HG02870 (cell line): ENCODE measurements around the gene LPCAT1.
"Not testable (repeated sequence)": the region's sequence is repeated elsewhere in the genome, so short reads cannot be mapped to it uniquely, and the experiment has no call there.

Source experiments
- ATAC-seq: cut with Tn5 transposase; IDR thresholded peaks from one replicate; pipeline ENCODE4 v1.9.1; 2021; ENCODE audit warnings: mild to moderate bottlenecking, moderate library complexity; ENCODE audit not compliant: unreplicated experiment

Gene LPCAT1

DNA sequence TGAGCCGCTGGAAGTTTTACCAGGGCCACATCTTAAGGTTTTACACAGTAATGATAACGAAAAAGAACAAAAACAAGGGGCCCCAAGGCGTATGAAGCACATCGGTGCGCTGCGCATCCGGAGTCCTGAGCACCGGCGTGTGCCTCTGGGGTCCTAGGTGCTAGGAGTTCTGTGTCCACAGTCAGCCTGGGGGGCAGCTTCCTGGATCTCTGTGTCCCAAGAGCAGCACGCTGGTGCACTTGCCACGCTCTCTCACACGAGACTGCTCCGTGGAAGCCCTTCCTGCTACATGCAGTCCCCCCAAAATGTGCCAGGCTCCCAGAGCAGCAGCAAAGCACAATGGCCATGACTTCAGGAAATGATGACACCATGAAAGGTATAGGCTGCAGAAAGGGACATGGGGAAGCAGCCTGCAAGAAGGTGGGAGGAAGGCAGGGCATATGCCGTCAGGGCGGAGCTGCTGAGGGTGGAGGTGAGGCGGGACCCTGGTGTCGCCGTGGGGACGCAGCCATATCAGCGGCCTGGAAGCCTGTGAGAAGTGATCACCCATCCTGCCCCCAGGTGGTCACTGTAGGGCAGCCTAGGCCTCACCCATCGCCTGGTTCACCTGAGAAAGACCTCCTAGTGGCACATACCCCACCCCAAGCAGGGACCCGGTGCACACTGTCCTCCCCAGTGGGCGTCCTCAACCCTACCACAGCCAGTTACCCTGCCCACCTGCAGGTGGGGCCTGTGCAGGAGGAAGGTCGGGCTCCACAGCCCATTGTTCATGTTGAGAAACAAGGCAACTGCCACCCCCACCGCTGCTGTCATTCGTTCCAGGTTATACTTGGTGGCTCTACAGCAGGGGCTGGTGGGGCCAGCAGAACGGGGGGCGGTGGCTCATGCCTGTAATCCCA lies 54.9 kb downstream of the LPCAT1 start:
- no peak for ATAC-seq

DNA sequence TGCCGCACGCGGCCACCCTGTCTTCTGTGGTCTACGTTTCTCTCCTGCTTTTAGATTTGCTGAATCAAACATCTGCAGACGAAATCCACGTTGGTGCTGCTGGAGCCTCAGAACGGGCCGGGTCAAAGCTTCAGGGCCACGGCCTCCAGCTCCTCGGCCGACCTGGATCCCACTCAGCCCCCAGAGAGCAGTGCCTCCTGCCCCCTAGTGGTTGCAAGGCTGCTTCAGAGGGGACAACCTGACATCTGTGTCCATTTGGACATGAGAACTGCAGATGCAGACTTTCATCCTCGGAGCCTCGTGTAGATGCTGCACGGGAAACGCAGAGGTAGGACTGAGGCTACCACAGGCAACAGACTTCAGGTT lies 55.5 kb downstream of the LPCAT1 start:
- ATAC-seq: no peak

DNA sequence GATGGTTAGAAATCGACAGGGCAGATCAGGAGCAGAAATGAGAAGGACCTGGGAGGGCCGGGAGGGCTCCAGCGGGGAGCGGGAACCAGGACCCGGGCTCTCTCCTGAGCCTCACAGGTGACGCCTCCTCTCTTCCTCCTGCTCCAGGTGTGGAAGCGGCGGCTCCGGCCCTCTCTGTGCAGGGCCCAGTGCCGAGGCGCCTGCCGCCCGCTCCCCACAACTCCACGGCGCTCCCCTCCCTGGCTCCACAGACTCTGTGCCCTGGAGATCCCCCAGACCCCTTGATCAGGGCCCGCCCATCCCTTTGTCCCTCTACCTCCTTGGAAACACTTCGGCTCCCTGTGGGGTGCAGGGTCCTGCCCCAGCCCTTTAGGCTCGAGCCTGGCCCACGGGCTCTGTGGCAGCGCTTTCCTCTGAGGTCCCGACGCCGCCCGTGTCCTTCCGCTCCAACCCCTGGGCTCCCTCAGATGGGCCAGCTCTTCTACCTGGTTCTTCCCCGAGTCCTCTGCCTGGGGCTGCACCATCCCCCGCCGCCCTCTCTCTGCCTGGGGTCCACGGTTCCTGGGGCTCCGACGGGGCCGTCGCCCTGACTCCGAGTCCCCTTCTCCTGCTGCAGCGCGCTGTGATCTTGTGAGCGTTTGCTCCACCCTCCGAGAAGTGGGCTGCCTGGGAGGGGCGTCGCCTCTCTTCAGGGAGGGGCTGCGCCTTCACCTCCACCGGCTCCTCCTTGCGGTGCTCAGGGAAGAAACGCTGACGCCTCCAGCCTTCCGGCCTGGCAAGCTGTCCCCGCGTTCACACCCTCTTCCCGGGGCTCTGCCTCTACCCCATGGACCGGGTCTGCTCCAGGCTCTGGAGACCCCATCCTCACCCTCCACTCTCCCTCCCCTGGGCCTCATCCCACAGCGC lies 56.2 kb downstream of the LPCAT1 start:
- ATAC-seq: no peak

DNA sequence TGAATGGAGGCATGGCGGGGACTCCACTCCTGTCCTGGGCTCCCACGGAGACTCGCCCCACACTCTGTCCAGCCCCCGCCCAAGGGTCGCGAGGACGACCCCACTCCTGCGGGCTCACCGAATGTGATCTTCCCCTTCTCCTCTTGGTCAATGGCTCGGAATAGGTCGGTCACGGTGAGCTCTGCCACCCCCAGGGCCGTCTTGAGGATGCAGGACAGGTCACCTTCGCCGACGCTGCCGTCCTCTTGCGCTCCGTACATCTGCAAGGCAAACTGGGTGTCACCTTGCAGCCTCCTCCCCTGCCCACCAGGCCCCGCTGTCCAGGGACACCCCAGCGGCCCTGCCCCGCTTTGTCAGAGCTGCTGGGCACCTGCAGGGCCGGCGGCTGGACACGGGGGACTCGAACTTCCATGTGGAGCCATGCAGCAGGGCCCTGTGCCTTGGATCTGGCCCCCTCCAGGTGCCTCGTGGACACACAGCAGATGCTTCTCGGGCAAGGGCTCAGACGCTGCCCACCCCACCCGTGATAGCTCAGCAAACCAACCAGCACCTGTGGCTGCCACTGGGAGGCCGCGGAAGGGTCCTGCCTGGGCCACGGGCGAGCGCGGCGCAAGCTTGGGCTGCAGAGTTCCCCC lies 57.0 kb downstream of the LPCAT1 start:
- no peak for ATAC-seq

DNA sequence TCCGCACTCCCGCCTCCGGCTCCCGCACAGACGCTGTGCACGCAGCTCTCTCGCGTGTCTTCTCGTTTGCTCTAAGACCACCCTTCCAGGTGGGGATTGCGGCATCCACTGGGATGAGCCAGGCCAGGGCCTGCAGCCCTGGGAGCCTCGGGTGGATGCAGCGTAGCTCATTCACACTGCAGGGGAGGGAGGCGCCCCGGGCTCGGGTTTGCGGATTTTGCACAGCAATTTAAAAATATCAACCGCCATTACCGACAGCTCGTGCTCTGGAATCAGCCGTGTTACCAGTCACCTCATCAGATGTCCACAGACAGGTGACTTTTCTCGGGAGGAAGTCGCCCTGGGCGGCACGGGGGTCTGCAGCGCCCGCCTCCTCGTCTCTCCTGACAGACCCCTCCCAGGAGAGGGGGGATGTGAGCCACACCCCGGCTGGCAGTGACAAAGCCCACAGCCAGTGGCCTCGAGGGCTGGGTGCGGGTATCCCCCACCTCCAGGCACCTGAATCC lies 57.7 kb downstream of the LPCAT1 start:
- no peak for ATAC-seq

DNA sequence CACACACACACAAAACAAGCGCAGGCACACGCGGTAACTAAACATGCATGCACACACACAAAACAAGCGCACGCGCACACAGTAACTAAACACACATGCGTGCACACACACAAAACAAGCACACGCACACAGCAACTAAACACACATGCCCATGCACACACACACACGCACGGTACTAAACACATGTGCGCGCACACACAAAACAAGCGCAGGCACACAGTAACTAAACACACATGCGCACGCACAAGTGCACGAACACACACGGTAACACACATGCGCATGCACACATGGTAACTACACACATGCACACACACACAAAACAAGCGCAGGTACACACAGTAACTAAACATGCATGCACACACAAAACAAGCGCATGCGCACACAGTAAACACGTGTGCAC lies 58.6 kb downstream of the LPCAT1 start:
- no peak for ATAC-seq

DNA sequence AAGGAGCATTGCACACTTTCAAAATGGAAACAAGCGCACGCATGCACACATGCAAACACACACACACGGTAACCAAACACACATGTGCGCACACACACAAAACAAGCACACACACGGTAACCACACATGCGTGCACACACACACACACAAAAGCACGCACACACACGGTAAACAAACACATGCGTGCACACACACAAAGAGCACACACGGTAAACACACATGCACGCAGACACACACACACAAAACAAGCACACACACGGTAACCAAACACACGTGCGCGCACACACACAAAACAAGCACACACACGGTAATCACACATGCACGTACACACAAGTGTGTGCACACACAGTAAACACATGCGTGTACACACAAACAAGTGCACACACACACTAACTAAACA lies 59.2 kb downstream of the LPCAT1 start:
- ATAC-seq: no peak

DNA sequence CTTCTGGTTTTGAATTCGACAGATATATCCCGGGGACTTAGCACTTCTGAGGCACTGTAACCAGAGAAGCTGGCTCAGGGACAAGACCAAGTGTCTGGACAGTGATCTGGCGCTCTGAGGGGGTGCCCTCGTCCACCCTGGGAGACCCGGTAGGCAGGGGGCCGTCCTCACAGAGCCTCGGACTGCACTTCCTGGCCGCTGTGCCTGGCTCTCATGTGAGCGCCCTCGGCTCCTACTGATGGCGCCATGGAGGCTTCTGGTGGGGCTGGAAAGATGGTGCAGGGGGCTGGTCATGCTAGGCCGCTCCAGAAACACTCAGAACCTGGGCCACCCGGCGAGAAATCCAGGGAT lies 59.7 kb downstream of the LPCAT1 start:
- ATAC-seq: no peak

DNA sequence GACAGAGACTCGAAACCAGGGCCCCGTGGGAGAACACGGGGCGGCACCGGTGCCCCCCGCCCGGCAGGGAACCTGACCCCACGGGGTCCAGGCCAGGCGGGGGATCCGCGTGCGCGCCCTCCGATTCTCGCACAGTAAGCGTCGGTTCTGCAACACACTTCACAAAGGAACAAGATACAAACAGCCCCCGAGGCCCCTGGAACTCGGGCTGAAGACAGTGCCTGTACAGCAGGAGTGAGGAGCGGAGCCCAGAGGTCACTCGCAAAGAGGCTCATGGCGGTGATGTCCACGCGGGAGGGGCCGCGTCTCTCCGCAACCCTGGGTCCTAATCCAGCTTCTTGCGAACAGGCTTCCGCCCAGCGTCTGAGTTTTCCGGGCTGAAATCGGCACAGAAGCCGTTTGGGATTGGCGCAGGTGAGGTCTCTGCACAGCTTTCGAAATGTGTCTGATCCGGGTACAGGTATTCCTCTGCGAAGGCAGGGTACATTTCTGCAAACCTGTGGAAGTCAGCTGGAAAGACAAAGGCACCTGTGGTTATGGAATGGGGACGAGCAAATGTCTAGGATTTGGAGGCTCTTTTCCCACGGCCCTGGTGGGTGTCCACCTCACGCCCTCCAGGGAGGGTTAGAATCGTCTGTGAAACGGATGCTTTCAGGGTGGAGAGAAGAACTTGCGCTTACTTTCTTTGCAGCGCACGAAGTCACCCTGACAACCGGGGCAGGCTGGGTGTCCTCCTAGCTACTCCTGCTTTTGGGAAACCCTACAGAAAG lies 60.2 kb downstream of the LPCAT1 start:
- no peak for ATAC-seq

DNA sequence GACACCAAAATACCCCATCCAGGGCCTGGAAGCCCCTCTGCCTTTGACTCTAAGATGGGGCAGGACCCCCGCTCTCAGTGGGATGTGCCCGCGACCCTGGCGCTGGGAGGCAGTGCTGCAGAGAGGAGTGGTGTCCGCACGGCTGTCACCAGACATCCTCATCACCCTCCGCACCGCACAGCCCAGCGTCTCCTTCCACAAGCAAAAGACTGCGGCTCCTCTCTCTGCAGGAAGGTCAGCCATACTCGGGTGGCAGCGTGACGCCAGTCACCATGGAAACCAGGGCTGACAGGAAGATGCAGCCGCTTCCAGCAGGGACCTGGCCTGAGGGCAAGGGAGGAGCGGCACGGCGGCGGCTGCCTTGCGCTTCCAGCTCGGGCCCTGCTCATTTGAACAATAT lies 61.4 kb downstream of the LPCAT1 start:
- ATAC-seq: no peak

DNA sequence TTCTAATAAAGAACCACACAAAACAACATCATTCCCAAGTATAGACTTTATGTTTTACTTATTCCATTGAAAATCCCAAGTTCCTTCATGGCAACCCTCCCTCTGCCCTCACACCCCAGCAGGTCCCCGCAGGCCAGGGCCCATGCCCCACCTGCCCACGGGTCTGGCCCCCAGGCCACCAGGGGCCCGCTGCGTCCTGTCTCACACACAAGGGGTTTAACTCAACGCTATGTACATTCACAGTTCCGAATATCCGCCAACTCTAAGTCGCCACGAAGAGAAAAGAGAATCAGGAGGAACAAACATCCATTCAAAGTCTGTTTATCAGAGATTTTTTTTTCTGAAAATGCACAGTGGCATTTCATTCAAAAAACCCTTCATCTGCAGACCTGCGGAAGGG lies 62.4 kb downstream of the LPCAT1 start:
- no peak for ATAC-seq

DNA sequence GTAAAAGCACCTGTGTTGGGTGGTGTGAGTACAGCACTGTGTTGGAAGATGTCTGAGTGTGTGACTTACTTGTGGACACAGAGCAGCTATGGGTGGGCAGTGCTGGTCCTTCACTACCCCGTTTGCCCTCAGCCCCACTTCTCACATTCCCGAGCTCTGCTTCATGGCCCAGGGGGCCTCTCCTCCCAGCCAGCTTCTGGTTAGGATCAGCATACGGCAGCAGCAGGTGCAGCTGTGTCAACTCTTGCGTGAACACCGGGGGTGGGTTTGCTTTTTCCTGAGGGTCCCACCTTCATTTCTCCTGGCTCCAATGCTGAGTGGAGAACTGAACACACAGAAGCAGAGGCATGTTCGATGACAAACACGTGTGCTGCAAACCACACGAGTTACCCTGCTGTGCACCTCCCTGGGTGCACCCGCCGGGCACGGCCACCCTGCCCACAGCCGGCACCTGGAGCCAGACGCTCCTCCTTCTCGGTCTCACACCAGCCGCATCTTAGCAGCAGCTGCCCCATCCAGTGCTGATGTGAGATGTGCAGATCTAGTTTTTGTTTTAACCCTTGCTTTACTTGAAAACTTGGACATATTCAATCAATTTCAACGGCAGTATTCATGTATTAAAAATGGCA lies 63.6 kb downstream of the LPCAT1 start:
- ATAC-seq: no peak

DNA sequence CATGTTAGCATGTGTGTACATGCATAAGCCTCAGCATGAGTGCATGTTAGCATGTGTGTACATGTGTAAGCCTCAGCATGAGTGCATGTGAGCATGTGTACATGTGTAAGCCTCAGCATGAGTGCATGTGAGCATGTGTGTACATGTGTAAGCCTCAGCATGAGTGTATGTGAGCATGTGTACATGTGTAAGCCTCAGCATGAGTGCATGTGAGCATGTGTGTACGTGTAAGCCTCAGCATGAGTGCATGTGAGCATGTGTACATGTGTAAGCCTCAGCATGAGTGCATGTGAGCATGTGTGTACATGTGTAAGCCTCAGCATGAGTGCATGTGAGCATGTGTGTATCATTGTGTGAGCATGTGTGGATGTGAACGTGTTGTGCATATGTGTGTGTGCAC lies 64.3 kb downstream of the LPCAT1 start:
- ATAC-seq: not testable (repeated sequence)

DNA sequence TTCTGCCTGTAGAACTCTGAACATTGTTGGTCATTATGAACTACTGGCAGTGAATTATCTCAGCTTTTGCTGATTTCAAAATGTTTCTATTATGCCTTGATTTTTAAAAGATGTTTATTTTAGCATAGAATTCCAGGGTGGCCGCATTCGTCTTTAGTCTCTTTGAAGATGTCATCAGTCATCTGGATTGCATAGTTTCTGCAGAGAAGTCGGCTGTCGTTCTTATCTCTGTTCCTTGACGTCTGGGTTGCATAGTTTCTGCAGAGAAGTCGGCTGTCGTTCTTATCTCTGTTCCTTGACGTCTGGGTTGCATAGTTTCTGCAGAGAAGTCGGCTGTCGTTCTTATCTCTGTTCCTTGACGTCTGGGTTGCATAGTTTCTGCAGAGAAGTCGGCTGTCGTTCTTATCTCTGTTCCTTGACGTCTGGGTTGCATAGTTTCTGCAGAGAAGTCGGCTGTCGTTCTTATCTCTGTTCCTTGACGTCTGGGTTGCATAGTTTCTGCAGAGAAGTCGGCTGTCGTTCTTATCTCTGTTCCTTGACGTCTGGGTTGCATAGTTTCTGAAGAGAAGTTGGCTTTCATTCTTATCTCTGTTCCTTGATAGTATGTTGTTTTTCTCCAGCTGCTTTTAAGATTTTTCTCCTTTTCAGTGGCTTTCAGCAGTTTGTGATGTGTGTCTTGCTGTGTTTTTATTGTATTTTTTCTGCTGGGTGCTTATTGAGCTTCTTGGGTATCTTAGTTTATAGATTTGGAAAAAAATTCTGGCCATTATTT lies 67.5 kb downstream of the LPCAT1 start:
- not testable (repeated sequence) for ATAC-seq

DNA sequence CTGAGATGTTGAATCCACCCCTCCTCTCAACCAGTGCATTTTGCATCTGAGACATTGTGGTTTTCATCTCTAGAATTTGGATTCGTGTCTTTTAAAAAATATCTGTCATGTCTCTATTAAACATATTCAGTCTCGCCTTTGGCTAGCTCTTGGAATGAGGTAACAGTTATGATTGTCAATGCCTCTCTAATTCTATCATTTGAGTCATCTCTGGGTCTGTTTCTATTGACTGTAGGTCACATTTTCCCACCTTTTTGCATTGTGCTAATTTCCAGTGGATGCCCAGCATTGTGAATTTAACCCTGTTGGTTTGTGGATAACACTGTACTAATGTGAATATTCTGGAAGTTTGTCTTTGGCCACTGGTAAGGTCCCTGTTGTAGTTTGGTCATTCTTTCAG lies 70.1 kb downstream of the LPCAT1 start:
- ATAC-seq: no peak

DNA sequence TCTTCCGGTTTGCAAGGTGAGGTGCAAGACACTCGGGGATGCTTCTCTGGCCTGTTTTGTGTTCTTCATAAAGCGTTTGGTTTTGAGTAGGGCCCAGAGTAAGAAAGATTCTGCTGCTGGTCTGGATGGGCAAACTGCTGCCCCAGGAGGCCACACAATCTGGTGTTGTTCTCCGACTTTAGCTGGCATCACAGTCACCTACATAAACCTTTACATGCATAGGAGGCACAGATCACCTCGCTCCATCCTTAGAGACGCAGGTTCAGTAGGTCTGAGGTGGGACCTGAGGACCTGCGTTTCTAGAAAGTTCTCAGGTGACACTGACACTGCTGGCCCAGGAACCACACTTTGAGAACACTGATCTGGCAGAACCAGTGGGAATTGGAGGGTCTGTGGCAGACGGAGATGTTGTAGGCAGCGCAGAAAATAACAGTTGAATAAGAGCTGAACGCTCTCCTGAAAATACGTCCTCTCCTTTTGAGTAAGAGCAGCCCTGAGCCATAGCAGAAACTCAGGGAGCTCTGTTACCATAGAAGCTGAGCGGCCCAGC lies 74.6 kb downstream of the LPCAT1 start:
- no peak for ATAC-seq

DNA sequence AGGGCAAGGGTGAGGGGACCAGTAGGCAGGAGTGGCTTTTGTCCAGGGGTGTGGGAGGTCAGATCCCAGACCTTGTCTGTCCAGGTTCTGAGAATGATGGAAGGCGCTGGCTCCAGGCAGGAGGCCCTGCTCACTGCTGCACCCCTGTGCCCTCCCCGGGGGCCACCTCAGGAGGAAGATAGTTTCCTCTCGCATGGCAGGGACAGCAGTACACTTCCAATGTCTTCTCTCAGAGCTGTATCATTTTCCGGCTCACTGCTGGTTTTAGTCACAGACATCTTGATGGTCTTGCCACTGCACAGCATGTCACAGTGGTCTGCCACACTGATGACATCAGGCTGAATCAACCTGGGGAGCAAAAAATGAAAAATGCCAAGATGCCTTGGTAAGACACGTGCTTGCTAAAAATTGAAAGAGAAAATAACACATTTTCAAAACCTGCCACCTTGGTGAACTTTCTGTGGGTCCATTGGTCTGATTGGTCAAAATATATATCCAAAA lies 75.2 kb downstream of the LPCAT1 start:
- no peak for ATAC-seq

DNA sequence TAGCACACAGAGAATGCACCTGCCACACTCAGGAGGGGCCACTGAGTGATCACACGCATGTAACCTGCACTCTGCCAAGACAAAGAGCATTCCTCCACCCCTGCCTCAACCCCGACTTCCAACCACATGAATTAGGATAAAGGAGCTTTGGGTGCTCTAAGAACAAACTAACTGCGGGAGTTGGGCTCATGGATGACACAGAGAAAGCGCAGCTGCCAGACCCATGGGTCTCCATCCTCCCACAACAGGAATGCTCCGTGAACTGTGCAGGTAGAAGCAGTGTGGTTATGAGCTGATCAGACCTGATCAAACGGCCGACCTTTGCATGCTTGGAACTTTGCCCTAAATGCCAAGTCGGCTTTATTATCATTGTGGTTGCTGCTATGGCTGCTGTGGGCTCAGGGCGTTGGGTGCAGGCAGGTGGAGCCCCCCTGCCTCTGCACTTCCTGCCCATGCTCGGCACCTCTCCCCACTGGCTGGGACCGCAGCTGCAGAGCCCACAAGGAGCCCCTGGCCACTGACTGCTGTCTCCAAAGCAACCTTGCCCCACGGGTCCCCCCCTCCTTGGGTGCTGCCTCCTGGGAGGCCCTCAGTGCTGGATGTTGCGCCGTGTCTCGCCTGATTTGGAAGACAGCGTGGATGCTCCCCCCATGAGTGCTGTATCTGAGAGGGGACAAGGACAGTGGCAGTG lies 75.9 kb downstream of the LPCAT1 start:
- ATAC-seq: no peak
